ENCODE data around the gene STK25.

- TF ChIP-seq POLR2A (IDR thresholded peaks at IDR 0.05; ENCODE audit: low read length) (no peak), GATA1 (IDR thresholded peaks at IDR 0.05; ENCODE audit: low read depth, low read length) (no peak)
Observed at GRCh38 chr2:241509155-241509784, 886 bp upstream of the STK25 start.

All from erythroblast (primary cell).